ENCODE results near the gene DCUN1D3.

Gene DCUN1D3

DNA sequence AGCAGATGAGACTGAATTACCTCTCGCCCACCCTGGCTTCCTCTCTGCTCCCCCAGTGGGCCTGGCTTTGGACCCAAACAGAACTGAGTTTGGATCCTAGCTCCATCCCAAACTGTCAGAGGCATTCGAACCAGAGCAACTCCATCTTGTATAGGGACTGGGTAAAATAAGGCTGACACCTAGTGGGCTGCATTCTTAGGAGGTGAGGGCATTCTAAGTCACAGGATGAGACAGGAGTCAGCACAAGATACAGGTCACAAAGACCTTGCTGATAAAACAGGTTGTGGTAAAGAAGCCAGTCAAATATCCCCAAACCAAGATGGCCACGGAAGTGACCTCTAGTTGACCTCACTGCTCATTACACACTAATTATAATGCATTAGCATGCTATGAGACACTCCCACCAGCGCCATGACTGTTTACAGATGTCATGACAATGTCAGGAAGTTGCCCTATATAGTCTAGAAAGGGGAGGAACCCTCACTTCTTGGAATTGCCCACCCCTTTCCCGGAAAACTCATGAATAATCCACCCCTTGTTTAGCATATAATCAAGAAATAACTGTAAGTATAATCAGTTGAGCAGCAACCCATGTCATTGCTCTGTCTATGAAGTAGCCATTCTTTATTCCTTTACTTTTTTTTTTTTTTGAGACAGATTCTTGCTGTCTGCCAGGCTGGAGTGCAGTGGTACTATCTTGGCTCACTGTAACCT lies 44.9 kb upstream of the DCUN1D3 start:
- no peaks in the 10 kb centered on the region for H3K36me3 ChIP-seq
- H3K4me3 ChIP-seq (ENCODE audit: low read depth in 1 of 2, low read length in 1 of 2), result no peak overlapping the region
- H3K4me1 ChIP-seq (ENCODE audit: control insufficient read depth in 1 of 2, insufficient read depth in 1 of 2, low read depth in 1 of 2, low read length in 1 of 2), result peaks cover 4 to 8% of the 10 kb centered on the region in 2 experiments
- H3K27ac ChIP-seq, result no peak overlapping the region
- TF ChIP-seq, protein P1, sequence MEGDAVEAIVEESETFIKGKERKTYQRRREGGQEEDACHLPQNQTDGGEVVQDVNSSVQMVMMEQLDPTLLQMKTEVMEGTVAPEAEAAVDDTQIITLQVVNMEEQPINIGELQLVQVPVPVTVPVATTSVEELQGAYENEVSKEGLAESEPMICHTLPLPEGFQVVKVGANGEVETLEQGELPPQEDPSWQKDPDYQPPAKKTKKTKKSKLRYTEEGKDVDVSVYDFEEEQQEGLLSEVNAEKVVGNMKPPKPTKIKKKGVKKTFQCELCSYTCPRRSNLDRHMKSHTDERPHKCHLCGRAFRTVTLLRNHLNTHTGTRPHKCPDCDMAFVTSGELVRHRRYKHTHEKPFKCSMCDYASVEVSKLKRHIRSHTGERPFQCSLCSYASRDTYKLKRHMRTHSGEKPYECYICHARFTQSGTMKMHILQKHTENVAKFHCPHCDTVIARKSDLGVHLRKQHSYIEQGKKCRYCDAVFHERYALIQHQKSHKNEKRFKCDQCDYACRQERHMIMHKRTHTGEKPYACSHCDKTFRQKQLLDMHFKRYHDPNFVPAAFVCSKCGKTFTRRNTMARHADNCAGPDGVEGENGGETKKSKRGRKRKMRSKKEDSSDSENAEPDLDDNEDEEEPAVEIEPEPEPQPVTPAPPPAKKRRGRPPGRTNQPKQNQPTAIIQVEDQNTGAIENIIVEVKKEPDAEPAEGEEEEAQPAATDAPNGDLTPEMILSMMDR (IDR thresholded peaks at IDR 0.05), result no peak
- H3K27me3 ChIP-seq, result no peaks in the 10 kb centered on the region
- H3K9me3 ChIP-seq, result no peaks in the 10 kb centered on the region

DNA sequence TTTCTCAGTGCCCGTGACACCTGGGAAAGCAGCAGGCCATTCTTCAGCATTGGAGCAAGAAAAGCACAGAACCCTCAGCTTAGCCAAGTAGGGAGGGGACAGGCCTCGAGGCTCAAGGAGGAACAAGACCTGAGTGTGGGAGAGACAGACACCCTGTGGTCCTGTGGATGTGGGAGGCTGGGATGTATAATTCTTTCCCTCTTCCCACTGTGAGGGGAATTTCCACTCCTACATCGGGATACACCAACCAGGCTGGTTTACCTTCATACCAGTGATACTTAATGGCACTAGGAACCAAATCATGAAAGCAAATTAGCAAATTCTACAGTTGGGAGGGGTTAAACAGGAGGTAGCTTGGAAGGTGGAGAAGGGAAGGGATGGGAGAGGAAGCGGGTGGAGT lies 42.1 kb upstream of the DCUN1D3 start:
- Histone ChIP-seq H3K9me3 (no peaks in the 10 kb centered on the region), H3K27ac (no peak overlapping the region), H3K4me3 (ENCODE audit: low read depth in 1 of 2, low read length in 1 of 2) (no peak overlapping the region), H3K4me1 (ENCODE audit: control insufficient read depth in 1 of 2, insufficient read depth in 1 of 2, low read depth in 1 of 2, low read length in 1 of 2) (peaks cover 4 to 8% of the 10 kb centered on the region in 2 experiments), H3K36me3 (no peaks in the 10 kb centered on the region), H3K27me3 (no peaks in the 10 kb centered on the region)
- TF ChIP-seq, protein P1 (IDR thresholded peaks at IDR 0.05), result no peak

DNA sequence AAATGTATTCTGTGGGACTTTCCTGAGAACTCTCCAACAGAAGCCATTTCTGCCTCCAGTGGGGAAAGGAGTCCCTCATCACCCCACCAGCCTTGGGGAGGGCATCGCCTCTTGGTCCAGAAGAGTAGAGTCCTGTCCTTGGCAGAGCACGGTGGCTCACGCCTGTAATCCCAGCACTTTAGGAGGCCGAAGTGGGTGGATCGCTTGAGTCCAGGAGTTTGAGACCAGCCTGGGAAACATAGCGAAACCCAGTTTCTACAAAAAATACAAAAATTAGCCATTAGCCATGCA lies 41.4 kb upstream of the DCUN1D3 start:
- Histone ChIP-seq H3K27me3 (no peaks in the 10 kb centered on the region), H3K4me1 (ENCODE audit: control insufficient read depth in 1 of 2, insufficient read depth in 1 of 2, low read depth in 1 of 2, low read length in 1 of 2) (peaks cover 4 to 8% of the 10 kb centered on the region in 2 experiments), H3K27ac (peak overlapping the region; percentile 26), H3K4me3 (ENCODE audit: low read depth in 1 of 2, low read length in 1 of 2) (no peak overlapping the region), H3K9me3 (no peaks in the 10 kb centered on the region), H3K36me3 (no peaks in the 10 kb centered on the region)
- TF ChIP-seq, protein P1 (IDR thresholded peaks at IDR 0.05), result no peak

DNA sequence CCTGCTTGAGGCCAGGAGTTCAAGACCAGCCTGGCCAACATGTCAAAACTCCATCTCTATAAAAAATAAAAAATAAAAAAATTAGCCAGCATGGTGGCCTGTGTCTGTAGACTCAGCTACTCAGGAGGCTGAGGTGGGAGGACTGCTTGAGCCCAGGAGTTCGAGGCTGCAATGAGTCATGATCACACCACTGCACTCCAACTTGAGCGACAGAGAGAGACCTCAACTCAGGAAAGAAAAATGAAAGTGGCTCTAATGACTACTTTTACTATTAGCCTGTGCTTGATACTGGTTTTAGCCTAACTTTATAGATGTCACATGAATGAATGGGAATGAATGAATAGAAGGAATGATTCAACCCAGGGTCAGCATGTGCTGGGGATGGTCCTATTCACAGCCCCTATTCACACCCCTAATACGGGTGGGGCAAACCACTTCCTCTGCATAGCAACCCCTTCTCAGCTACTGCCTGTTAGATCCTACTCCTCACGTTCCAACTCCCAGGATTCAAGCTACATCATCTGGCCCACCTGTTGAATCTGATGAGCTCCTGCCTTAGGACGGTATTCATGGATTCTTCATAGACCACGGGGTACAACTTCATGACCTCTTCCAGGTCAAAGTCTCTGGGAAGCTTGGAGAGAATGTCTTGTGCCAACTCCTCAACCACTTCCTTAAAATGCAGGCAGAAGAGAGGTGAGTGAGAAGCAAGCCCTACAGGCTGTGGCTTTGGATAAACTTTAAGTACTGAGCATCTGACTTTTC lies 40.9 kb upstream of the DCUN1D3 start:
- TF ChIP-seq, protein P1 (IDR thresholded peaks at IDR 0.05), result no peak
- no peak overlapping the region for H3K4me3 ChIP-seq (ENCODE audit: low read depth in 1 of 2, low read length in 1 of 2)

DNA sequence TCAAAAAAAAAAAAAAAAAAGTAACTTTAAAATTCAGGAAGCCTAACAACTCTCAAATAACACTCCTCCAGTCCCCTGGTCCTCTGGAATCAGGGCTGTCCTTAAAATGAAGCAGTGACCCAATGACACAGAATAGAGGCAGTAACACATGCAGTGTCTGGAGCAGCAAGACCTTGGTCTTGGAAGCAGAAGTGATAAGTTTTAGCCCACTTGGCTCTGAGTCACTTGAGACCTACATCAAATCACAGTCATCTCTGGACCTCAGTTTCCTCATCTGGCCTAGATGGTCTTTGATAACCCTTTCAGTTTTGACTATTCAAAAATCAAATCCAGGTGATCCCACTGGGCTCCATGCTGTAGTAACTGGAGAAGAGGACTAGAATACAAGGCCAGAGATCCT lies 39.5 kb upstream of the DCUN1D3 start:
- no peak overlapping the region for H3K4me3 ChIP-seq (ENCODE audit: low read depth in 1 of 2, low read length in 1 of 2)
- H3K4me1 ChIP-seq (ENCODE audit: control insufficient read depth in 1 of 2, insufficient read depth in 1 of 2, low read depth in 1 of 2, low read length in 1 of 2), result peaks cover 4 to 8% of the 10 kb centered on the region in 2 experiments
- no peaks in the 10 kb centered on the region for H3K27me3 ChIP-seq
- no peaks in the 10 kb centered on the region for H3K9me3 ChIP-seq
- TF ChIP-seq, protein P1 (IDR thresholded peaks at IDR 0.05), result no peak
- H3K27ac ChIP-seq, result no peak overlapping the region
- no peaks in the 10 kb centered on the region for H3K36me3 ChIP-seq

More for the DNA sequence above, 40.9 kb upstream of the DCUN1D3 start:
- no peaks in the 10 kb centered on the region for H3K9me3 ChIP-seq
- peak overlapping the region; percentile 26 for H3K27ac ChIP-seq
- peaks cover 4 to 8% of the 10 kb centered on the region in 2 experiments for H3K4me1 ChIP-seq (ENCODE audit: control insufficient read depth in 1 of 2, insufficient read depth in 1 of 2, low read depth in 1 of 2, low read length in 1 of 2)
- no peaks in the 10 kb centered on the region for H3K27me3 ChIP-seq
- H3K36me3 ChIP-seq, result no peaks in the 10 kb centered on the region

Data from neutrophil (primary cell).